Activated T-helper 1 cell treated with Interleukin-2 at 50 U/mL for 16 hours (primary cell): Measurements from ENCODE around the gene CSGALNACT2.

Source experiments
- DNase-seq: peaks from one replicate; pipeline ENCODE4 v3.0.0-alpha.2; 2020; ENCODE audit warnings: low read depth

CSGALNACT2 gene

GRCh38 chr10:43229208-43230061 is 91.2 kb downstream of the CSGALNACT2 start:
- DNase-seq, result peak; percentile 15

- DNase-seq, result no peak
These were observed 92.1 kb downstream of the CSGALNACT2 start for GRCh38 chr10:43230101-43230908.

GRCh38 chr10:43230909-43231522 is 92.8 kb downstream of the CSGALNACT2 start:
- DNase-seq, result no peak

- DNase-seq, result no peak
These were observed 93.4 kb downstream of the CSGALNACT2 start for GRCh38 chr10:43231523-43232078.

- DNase-seq, result no peak
These were observed 95.6 kb downstream of the CSGALNACT2 start for GRCh38 chr10:43233601-43234430.

- no peak for DNase-seq
These were observed 96.3 kb downstream of the CSGALNACT2 start for GRCh38 chr10:43234471-43235041.
